Brain microvascular endothelial cell (primary cell): Measurements from ENCODE around the gene SLC8A3.

Experiments
- DNase-seq: peaks from one replicate; pipeline ENCODE4 v3.0.0-alpha.2; 2020
- H3K27ac ChIP-seq: fragments of 250-450 bp; sonication (Bioruptor Pico); 2 replicates; pipeline ENCODE4 v1.5.1; 2020; ENCODE audit warnings: mild to moderate bottlenecking, moderate library complexity
- H3K27me3 ChIP-seq: fragments of 250-450 bp; sonication (Bioruptor Pico); replicated peaks from 2 replicates; pipeline ENCODE4 v1.5.1; 2020; ENCODE audit warnings: mild to moderate bottlenecking
- H3K36me3 ChIP-seq: fragments of 250-450 bp; sonication (Bioruptor Pico); replicated peaks from 2 replicates; pipeline ENCODE4 v1.5.1; 2020; ENCODE audit warnings: mild to moderate bottlenecking
- H3K4me3 ChIP-seq: 2 replicates; pipeline ENCODE4 v1.5.1; 2011; ENCODE audit warnings: low read depth, mild to moderate bottlenecking, control low read depth, low read length, moderate library complexity
- CTCF ChIP-seq: IDR thresholded peaks from 2 replicates; pipeline ENCODE4 v1.5.1; 2011; ENCODE audit warnings: low read depth, mild to moderate bottlenecking, moderate library complexity, low read length, control low read depth, inconsistent platforms; ENCODE audit errors: missing control alignments
- in situ Hi-C: cut with HindIII; loops from 2 replicates; pipeline ENCODE4 v1.10.0; 2017; ENCODE audit warnings: low sequenced_read_pairs, low pct_ligation_motif_present

Gene SLC8A3

GRCh38 chr14:70069186-70069585 is 119.6 kb downstream of the SLC8A3 start:
- no peak overlapping the region for H3K27ac ChIP-seq
- H3K27me3 ChIP-seq, result no peaks in the 10 kb centered on the region
- TF ChIP-seq CTCF, result no peak
- no peaks in the 10 kb centered on the region for H3K36me3 ChIP-seq
- no peak for DNase-seq
- in situ Hi-C loops, result no loop called here
- H3K4me3 ChIP-seq, result no peak overlapping the region

GRCh38 chr14:70067810-70068209 is 120.9 kb downstream of the SLC8A3 start:
- in situ Hi-C loops, result no loop called here
- Histone ChIP-seq H3K4me3 (no peak overlapping the region), H3K36me3 (no peaks in the 10 kb centered on the region), H3K27me3 (no peaks in the 10 kb centered on the region), H3K27ac (no peak overlapping the region)
- no peak for TF ChIP-seq CTCF
- DNase-seq, result no peak

GRCh38 chr14:70064136-70064865 is 124.5 kb downstream of the SLC8A3 start:
- no peak for DNase-seq
- no peaks in the 10 kb centered on the region for H3K27me3 ChIP-seq
- no peak overlapping the region for H3K4me3 ChIP-seq
- in situ Hi-C loops, result no loop called here
- TF ChIP-seq CTCF, result no peak
- no peaks in the 10 kb centered on the region for H3K36me3 ChIP-seq
- no peak overlapping the region for H3K27ac ChIP-seq

- Histone ChIP-seq H3K27ac (no peak overlapping the region), H3K36me3 (no peaks in the 10 kb centered on the region), H3K4me3 (no peak overlapping the region), H3K27me3 (no peaks in the 10 kb centered on the region)
- in situ Hi-C loops, result no loop called here
- DNase-seq, result no peak
- no peak for TF ChIP-seq CTCF
Measured at GRCh38 chr14:70061108-70061507, 127.6 kb downstream of the SLC8A3 start.

GRCh38 chr14:70059545-70059944 is 129.2 kb downstream of the SLC8A3 start:
- no peak for TF ChIP-seq CTCF
- in situ Hi-C loops, result no loop called here
- no peak for DNase-seq
- Histone ChIP-seq H3K36me3 (no peaks in the 10 kb centered on the region), H3K27me3 (no peaks in the 10 kb centered on the region), H3K4me3 (no peak overlapping the region), H3K27ac (no peak overlapping the region)
